NCI-H2029 (cell line): ENCODE data around the gene GSG1L.

Experiments
- DNase-seq: peaks from one replicate; lab custom pipeline; 2025; lab: John Stamatoyannopoulos, UW

Gene GSG1L

GRCh38 chr16:28013878-28014277 lies 49.6 kb downstream of the GSG1L start:
- DNase-seq, result no peak

- no peak for DNase-seq
Measured at GRCh38 chr16:28013392-28013791, 50.1 kb downstream of the GSG1L start.

- DNase-seq, result no peak
Measured at GRCh38 chr16:28011971-28012445, 51.5 kb downstream of the GSG1L start.

GRCh38 chr16:28011223-28011622 lies 52.3 kb downstream of the GSG1L start:
- DNase-seq, result no peak

GRCh38 chr16:28010671-28011070 lies 52.8 kb downstream of the GSG1L start:
- DNase-seq, result no peak

GRCh38 chr16:28009586-28010373 lies 53.7 kb downstream of the GSG1L start:
- no peak for DNase-seq

GRCh38 chr16:28003923-28004322 lies 59.6 kb downstream of the GSG1L start:
- DNase-seq, result no peak

- DNase-seq, result no peak
Measured at GRCh38 chr16:28003021-28003865, 60.3 kb downstream of the GSG1L start.

GRCh38 chr16:28001642-28002041 lies 61.9 kb downstream of the GSG1L start:
- DNase-seq, result no peak

GRCh38 chr16:28001184-28001583 lies 62.3 kb downstream of the GSG1L start:
- no peak for DNase-seq

- no peak for DNase-seq
Measured at GRCh38 chr16:28000314-28001169, 63.0 kb downstream of the GSG1L start.

GRCh38 chr16:27999687-28000086 lies 63.8 kb downstream of the GSG1L start:
- DNase-seq, result no peak

GRCh38 chr16:27995378-27995777 lies 68.1 kb downstream of the GSG1L start:
- no peak for DNase-seq

GRCh38 chr16:27994686-27995085 lies 68.8 kb downstream of the GSG1L start:
- DNase-seq, result no peak

- DNase-seq, result no peak
Measured at GRCh38 chr16:27993587-27993986, 69.9 kb downstream of the GSG1L start.

GRCh38 chr16:27991876-27992275 lies 71.6 kb downstream of the GSG1L start:
- no peak for DNase-seq

GRCh38 chr16:27985981-27986380 lies 77.5 kb downstream of the GSG1L start:
- no peak for DNase-seq

- DNase-seq, result no peak
Measured at GRCh38 chr16:27984121-27984520, 79.4 kb downstream of the GSG1L start.

GRCh38 chr16:27983244-27983643 lies 80.3 kb downstream of the GSG1L start:
- no peak for DNase-seq

- no peak for DNase-seq
Measured at GRCh38 chr16:27982184-27982583, 81.3 kb downstream of the GSG1L start.

GRCh38 chr16:27980919-27981700 lies 82.4 kb downstream of the GSG1L start:
- no peak for DNase-seq
